ENCODE results near the gene PTPRN2. TPM values are rescaled to one million over a fixed set of nuclear protein-coding genes. Genes with fewer than 3 reads are reported as not detected.

Gene PTPRN2
- total and polyA plus RNA-seq, 9 of the 15 experiments (the other 6 are each of a cell fraction or from before 2014, with no cell fraction given), result not detected

- 0 out of 2 replicates have a peak, but pooled peaks have one; percentile 46 for TF ChIP-seq RNF2 (IDR thresholded peaks at IDR 0.05)
- TF ChIP-seq NCOA1 (IDR thresholded peaks at IDR 0.05; ENCODE audit: low read depth), result no peak
- TF ChIP-seq ZNF507 (tag; conservative IDR thresholded peaks at IDR 0.05), result no peak
- no peak for TF ChIP-seq XRCC3 (IDR thresholded peaks at IDR 0.05)
- TF ChIP-seq XRCC5 (IDR thresholded peaks at IDR 0.05; ENCODE audit: low read depth, low read length), result no peak
- TF ChIP-seq MAFF (IDR thresholded peaks at IDR 0.05; ENCODE audit: low read length), result no peak
- no peak for TF ChIP-seq FOXM1 (IDR thresholded peaks at IDR 0.05; ENCODE audit: low read depth)
- no peak for TF ChIP-seq FOXM1 (CRISPR knock-in tag; IDR thresholded peaks at IDR 0.05; ENCODE audit: low read depth)
- TF ChIP-seq ASH1L (IDR thresholded peaks at IDR 0.05; ENCODE audit: borderline replicate concordance, low read depth, partially characterized antibody), result no peak
- TF ChIP-seq ZNF133 (CRISPR knock-in tag; IDR thresholded peaks at IDR 0.05), result no peak
- TF ChIP-seq DACH1 (IDR thresholded peaks at IDR 0.05; ENCODE audit: partially characterized antibody), result no peak
- TF ChIP-seq SIX5 (IDR thresholded peaks at IDR 0.05; ENCODE audit: borderline replicate concordance in 1 of 2, insufficient read depth in 1 of 2, low read depth in 1 of 2, low read length in 2 of 2), result no peak
- no peak for TF ChIP-seq RBM17 (IDR thresholded peaks at IDR 0.05; ENCODE audit: borderline replicate concordance, low read depth, low read length)
- TF ChIP-seq SMC3 (conservative IDR thresholded peaks at IDR 0.05; ENCODE audit: insufficient read depth, low read depth, low read length), result no peak
- TF ChIP-seq BCOR (IDR thresholded peaks at IDR 0.05), result no peak
- TF ChIP-seq POU5F1 (IDR thresholded peaks at IDR 0.05; ENCODE audit: borderline replicate concordance, low read depth, low read length, partially characterized antibody), result peak; percentile 68
- TF ChIP-seq ZNF384 (IDR thresholded peaks at IDR 0.05; ENCODE audit: low read depth, low read length), result 0 out of 2 replicates have a peak, but pooled peaks have one; percentile 36
- no peak for TF ChIP-seq GATAD2A (IDR thresholded peaks at IDR 0.05)
- TF ChIP-seq CREBBP (IDR thresholded peaks at IDR 0.05; ENCODE audit: low read depth, low read length), result no peak
- TF ChIP-seq, protein P1, sequence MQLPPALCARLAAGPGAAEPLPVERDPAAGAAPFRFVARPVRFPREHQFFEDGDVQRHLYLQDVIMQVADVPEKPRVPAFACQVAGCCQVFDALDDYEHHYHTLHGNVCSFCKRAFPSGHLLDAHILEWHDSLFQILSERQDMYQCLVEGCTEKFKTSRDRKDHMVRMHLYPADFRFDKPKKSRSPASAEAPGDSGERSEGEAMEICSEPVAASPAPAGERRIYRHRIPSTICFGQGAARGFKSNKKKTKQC (CRISPR knock-in tag; IDR thresholded peaks at IDR 0.05), result no peak
- TF ChIP-seq, protein P2, sequence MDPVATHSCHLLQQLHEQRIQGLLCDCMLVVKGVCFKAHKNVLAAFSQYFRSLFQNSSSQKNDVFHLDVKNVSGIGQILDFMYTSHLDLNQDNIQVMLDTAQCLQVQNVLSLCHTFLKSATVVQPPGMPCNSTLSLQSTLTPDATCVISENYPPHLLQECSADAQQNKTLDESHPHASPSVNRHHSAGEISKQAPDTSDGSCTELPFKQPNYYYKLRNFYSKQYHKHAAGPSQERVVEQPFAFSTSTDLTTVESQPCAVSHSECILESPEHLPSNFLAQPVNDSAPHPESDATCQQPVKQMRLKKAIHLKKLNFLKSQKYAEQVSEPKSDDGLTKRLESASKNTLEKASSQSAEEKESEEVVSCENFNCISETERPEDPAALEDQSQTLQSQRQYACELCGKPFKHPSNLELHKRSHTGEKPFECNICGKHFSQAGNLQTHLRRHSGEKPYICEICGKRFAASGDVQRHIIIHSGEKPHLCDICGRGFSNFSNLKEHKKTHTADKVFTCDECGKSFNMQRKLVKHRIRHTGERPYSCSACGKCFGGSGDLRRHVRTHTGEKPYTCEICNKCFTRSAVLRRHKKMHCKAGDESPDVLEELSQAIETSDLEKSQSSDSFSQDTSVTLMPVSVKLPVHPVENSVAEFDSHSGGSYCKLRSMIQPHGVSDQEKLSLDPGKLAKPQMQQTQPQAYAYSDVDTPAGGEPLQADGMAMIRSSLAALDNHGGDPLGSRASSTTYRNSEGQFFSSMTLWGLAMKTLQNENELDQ (CRISPR knock-in tag; IDR thresholded peaks at IDR 0.05; ENCODE audit: borderline replicate concordance), result no peak
- no peak for TF ChIP-seq ZNF347 (CRISPR knock-in tag; IDR thresholded peaks at IDR 0.05; ENCODE audit: low read depth)
- no peak for TF ChIP-seq ID3 (CRISPR knock-in tag; IDR thresholded peaks at IDR 0.05)
- TF ChIP-seq ID3 (tag; IDR thresholded peaks at IDR 0.05), result no peak
- no peak for TF ChIP-seq NFRKB (IDR thresholded peaks at IDR 0.05; ENCODE audit: low read depth)
- TF ChIP-seq STAT5A (IDR thresholded peaks at IDR 0.05; ENCODE audit: borderline replicate concordance, low read length), result no peak
- TF ChIP-seq POLR2B (IDR thresholded peaks at IDR 0.05; ENCODE audit: low read depth, partially characterized antibody), result no peak
- peak in 1 of 2 experiments; percentile 78; a peak in 1 of 4 replicates for TF ChIP-seq KDM4B (IDR thresholded peaks at IDR 0.05; ENCODE audit: borderline replicate concordance in 2 of 2, low read depth in 1 of 2)
Observed at GRCh38 chr7:157525491-157525915, 1062.1 kb downstream of the PTPRN2 start (continued).
